ENCODE results near the gene SLC7A5.
"Not testable (repeated sequence)": the region's sequence is repeated elsewhere in the genome, so short reads cannot be mapped to it uniquely, and the experiment has no call there.

DNA sequence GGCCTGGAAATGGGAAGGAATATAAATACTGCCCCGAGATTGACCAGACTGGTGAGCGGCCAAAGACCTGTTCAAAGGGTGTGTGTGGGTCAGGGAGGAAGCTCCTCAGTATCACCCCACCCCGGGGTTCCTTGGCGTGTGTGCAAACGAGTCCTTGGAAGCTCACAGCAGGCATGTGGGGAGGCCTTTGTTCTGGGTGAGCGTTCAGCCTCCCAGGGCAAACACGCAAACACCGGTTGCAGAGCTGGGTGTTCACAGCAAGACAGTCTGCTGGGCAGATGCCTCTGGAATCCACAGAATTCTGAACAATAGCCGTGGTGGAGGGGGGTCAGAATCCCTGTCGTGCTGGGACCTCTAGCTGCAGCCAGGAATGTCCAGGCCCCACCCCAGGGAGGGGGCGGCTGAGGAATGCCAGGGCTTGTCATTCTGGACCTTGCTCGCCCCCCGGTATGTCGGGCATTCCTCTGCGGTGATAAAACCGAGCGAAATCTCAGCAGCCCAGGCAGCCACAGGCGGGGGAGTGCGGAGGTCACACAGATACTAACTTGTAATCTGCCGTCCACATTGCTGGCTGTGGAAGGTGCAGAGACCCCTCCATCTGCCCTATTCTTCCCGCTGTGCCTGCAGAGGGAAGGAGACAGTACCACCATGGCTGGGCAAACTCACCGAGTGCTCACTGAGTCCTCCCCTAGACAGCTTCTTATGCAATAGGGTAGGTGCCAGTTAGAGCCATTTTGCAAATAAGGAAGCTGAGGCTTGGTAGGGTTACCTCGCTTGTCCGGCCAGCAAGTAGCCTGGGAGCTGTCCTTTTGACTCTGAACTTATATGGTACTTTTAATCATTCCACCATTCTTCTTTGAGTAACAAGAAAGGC is 1.3 kb upstream of the SLC7A5 start:
- TF ChIP-seq, protein P1, sequence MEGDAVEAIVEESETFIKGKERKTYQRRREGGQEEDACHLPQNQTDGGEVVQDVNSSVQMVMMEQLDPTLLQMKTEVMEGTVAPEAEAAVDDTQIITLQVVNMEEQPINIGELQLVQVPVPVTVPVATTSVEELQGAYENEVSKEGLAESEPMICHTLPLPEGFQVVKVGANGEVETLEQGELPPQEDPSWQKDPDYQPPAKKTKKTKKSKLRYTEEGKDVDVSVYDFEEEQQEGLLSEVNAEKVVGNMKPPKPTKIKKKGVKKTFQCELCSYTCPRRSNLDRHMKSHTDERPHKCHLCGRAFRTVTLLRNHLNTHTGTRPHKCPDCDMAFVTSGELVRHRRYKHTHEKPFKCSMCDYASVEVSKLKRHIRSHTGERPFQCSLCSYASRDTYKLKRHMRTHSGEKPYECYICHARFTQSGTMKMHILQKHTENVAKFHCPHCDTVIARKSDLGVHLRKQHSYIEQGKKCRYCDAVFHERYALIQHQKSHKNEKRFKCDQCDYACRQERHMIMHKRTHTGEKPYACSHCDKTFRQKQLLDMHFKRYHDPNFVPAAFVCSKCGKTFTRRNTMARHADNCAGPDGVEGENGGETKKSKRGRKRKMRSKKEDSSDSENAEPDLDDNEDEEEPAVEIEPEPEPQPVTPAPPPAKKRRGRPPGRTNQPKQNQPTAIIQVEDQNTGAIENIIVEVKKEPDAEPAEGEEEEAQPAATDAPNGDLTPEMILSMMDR (IDR thresholded peaks at IDR 0.05): not testable (repeated sequence)
- not testable (repeated sequence) for TF ChIP-seq POLR2A (IDR thresholded peaks at IDR 0.05; ENCODE audit: low read depth)

All from esophagus muscularis mucosa (tissue), 3 donors.